ENCODE measurements around the gene IL31RA.
"Not testable (repeated sequence)": the region's sequence is repeated elsewhere in the genome, so short reads cannot be mapped to it uniquely, and the experiment has no call there.

Gene IL31RA

DNA sequence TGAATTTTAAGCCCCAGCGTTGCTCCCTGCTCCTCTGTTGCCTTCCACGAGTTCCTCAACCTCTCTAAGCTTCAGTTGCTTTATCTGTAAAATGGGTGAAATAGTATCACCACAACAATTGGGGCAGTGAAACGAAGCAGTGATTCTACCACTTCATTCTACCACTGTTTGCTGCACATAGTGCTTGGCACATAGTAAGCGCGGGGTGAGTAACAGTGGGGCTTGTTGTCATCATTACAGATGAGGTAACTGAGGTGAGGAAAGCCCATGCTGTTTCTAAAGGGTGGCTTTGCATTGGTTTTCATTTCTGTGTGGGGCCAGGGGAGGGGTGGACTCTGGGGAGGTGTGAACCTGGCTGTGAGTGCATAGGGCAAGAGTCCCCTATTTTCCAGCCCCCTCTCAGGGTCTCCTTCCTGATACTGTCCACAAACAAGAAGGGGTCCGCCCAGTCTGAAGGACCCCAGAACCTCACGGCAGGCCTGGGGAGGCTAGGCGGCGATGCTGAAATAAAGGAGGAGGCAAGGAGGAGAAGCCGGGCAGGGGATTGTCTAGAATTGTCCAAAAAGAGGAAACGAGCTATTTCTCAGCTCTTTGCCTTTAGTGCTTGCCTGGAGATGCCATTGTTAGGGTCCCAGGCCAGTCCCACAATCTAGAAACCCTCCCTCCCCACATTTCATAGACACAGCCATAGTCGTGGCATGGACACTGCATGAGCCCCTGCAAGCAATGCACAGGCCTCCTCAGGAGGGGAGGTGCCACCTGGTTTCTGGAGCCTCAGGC, 78.1 kb downstream of the IL31RA start:
- H3K27ac ChIP-seq (ENCODE audit: low read length): no peak overlapping the region
- no peaks in the 10 kb centered on the region for H3K4me1 ChIP-seq (ENCODE audit: control insufficient read depth, low read depth, low read length)
- no peak overlapping the region for H3K9ac ChIP-seq (ENCODE audit: low read length)
- no peaks in the 10 kb centered on the region for H3K27me3 ChIP-seq (ENCODE audit: control insufficient read depth, insufficient read depth, low read length)
- no peaks in the 10 kb centered on the region for H3K36me3 ChIP-seq (ENCODE audit: control insufficient read depth, low read depth, low read length)
- no peaks in the 10 kb centered on the region for H3K9me3 ChIP-seq (ENCODE audit: control insufficient read depth, low read depth, low read length)
- H3K4me3 ChIP-seq (ENCODE audit: low read length): no peak overlapping the region

GRCh38 chr5:55932700-55933099, 81.5 kb downstream of the IL31RA start:
- H3K9me3 ChIP-seq (ENCODE audit: control insufficient read depth, low read depth, low read length): no peaks in the 10 kb centered on the region
- no peaks in the 10 kb centered on the region for H3K4me1 ChIP-seq (ENCODE audit: control insufficient read depth, low read depth, low read length)
- H3K27ac ChIP-seq (ENCODE audit: low read length): no peak overlapping the region
- no peak overlapping the region for H3K4me3 ChIP-seq (ENCODE audit: low read length)
- no peaks in the 10 kb centered on the region for H3K36me3 ChIP-seq (ENCODE audit: control insufficient read depth, low read depth, low read length)
- H3K9ac ChIP-seq (ENCODE audit: low read length): no peak overlapping the region
- H3K27me3 ChIP-seq (ENCODE audit: control insufficient read depth, insufficient read depth, low read length): no peaks in the 10 kb centered on the region

DNA sequence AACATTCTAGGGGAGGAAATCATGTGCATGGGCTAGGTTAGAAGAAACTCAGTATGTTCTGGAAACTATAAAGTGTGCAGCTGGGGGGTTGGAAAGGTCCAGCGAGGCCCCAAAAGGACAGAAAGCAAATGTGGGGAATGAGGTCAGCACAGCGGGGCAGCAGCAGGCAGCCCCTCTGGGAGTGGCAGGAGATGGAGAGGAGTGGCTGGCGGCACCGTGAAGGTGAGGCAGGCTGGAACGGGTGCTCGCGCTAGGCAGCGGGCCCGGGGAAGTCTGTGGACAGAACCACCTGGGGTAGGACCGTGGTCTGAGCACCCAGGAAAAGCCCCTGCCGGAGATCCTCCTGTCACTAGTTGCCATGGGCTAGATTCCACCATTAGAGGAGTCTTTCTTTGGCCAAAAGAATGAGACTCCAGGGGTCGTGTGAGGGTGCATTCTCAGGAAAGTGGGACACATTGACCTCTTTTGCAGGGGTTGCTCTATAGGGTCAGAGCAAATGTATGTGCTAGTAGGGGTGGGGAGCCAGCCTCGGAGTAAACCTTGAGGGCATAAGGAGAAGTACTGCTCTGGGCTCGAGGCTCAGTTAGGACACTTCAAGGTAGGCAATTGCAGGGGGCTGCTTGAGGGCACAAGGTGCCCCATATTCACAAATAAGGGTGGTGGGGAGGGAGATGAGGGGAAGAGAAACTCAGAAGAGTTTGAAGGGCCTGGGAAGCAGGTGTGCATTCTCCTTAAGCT, 82.4 kb downstream of the IL31RA start:
- Histone ChIP-seq H3K9ac (ENCODE audit: low read length) (no peak overlapping the region), H3K27ac (ENCODE audit: low read length) (no peak overlapping the region), H3K27me3 (ENCODE audit: control insufficient read depth, insufficient read depth, low read length) (no peaks in the 10 kb centered on the region), H3K4me1 (ENCODE audit: control insufficient read depth, low read depth, low read length) (no peaks in the 10 kb centered on the region), H3K9me3 (ENCODE audit: control insufficient read depth, low read depth, low read length) (no peaks in the 10 kb centered on the region), H3K36me3 (ENCODE audit: control insufficient read depth, low read depth, low read length) (no peaks in the 10 kb centered on the region), H3K4me3 (ENCODE audit: low read length) (no peak overlapping the region)

GRCh38 chr5:55934115-55934613, 83.0 kb downstream of the IL31RA start:
- no peak overlapping the region for H3K27ac ChIP-seq (ENCODE audit: low read length)
- H3K4me3 ChIP-seq (ENCODE audit: low read length): no peak overlapping the region

GRCh38 chr5:55934720-55935119, 83.6 kb downstream of the IL31RA start:
- no peaks in the 10 kb centered on the region for H3K4me1 ChIP-seq (ENCODE audit: control insufficient read depth, low read depth, low read length)
- no peaks in the 10 kb centered on the region for H3K9me3 ChIP-seq (ENCODE audit: control insufficient read depth, low read depth, low read length)
- no peaks in the 10 kb centered on the region for H3K27me3 ChIP-seq (ENCODE audit: control insufficient read depth, insufficient read depth, low read length)
- no peak overlapping the region for H3K27ac ChIP-seq (ENCODE audit: low read length)
- H3K4me3 ChIP-seq (ENCODE audit: low read length): no peak overlapping the region
- H3K9ac ChIP-seq (ENCODE audit: low read length): no peak overlapping the region
- H3K36me3 ChIP-seq (ENCODE audit: control insufficient read depth, low read depth, low read length): no peaks in the 10 kb centered on the region

More at GRCh38 chr5:55934115-55934613, 83.0 kb downstream of the IL31RA start:
- Histone ChIP-seq H3K9me3 (ENCODE audit: control insufficient read depth, low read depth, low read length) (no peaks in the 10 kb centered on the region), H3K9ac (ENCODE audit: low read length) (no peak overlapping the region), H3K4me1 (ENCODE audit: control insufficient read depth, low read depth, low read length) (no peaks in the 10 kb centered on the region), H3K36me3 (ENCODE audit: control insufficient read depth, low read depth, low read length) (no peaks in the 10 kb centered on the region), H3K27me3 (ENCODE audit: control insufficient read depth, insufficient read depth, low read length) (no peaks in the 10 kb centered on the region)

DNA sequence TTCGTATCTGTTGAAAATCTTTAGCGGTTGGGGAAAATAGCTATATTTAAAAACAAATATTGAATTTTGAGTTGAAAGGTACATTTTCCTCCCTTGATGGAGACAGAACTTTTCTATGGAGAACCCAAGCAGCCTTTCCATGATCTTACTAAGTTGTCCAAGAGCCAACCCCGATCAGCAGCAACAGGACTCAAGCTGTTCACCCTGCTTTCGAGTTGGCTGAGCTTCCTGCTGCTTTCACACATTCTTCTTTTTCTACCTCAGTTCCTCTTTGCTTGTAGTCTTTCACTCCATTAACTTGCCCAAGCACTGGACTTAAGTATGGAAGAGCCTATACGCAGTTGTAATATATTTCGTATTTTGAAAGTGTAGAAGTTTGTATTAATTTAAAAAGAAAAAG, 84.2 kb downstream of the IL31RA start:
- Histone ChIP-seq H3K4me3 (ENCODE audit: low read length) (no peak overlapping the region), H3K27ac (ENCODE audit: low read length) (no peak overlapping the region), H3K4me1 (ENCODE audit: control insufficient read depth, low read depth, low read length) (no peaks in the 10 kb centered on the region), H3K36me3 (ENCODE audit: control insufficient read depth, low read depth, low read length) (peaks cover 1% of the 10 kb centered on the region), H3K9ac (ENCODE audit: low read length) (no peak overlapping the region), H3K9me3 (ENCODE audit: control insufficient read depth, low read depth, low read length) (no peaks in the 10 kb centered on the region), H3K27me3 (ENCODE audit: control insufficient read depth, insufficient read depth, low read length) (no peaks in the 10 kb centered on the region)

DNA sequence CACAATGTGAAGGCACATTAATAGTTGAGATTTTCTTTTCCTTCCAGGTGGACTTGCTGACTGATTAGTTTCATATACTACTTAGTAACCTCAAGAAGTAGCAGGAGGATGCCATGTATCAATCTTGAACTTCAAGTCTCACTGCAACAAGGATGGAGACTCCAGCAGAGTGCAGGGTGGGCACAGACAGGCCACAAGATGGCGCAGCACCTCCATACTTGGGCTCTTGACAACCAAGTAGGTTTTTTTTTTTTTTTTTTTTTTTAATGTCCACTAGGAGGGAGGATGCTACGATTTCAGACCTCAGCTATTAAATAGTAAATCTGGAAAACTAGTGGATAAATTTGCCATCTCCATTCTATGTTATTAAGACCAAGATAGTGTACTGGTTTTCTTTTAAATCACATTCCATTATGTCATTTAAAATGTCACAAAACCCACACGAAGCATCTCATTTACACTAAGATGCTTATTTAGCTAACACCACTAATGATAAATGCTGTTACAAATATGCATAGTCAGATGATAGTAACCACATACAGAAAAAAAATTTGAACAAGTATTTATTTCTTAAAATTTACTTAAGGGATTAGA, 85.0 kb downstream of the IL31RA start:
- H3K9me3 ChIP-seq (ENCODE audit: control insufficient read depth, low read depth, low read length): no peaks in the 10 kb centered on the region
- H3K4me1 ChIP-seq (ENCODE audit: control insufficient read depth, low read depth, low read length): no peaks in the 10 kb centered on the region
- no peak overlapping the region for H3K9ac ChIP-seq (ENCODE audit: low read length)
- no peak overlapping the region for H3K27ac ChIP-seq (ENCODE audit: low read length)
- H3K36me3 ChIP-seq (ENCODE audit: control insufficient read depth, low read depth, low read length): peaks cover 9% of the 10 kb centered on the region
- H3K27me3 ChIP-seq (ENCODE audit: control insufficient read depth, insufficient read depth, low read length): no peaks in the 10 kb centered on the region
- H3K4me3 ChIP-seq (ENCODE audit: low read length): no peak overlapping the region

DNA sequence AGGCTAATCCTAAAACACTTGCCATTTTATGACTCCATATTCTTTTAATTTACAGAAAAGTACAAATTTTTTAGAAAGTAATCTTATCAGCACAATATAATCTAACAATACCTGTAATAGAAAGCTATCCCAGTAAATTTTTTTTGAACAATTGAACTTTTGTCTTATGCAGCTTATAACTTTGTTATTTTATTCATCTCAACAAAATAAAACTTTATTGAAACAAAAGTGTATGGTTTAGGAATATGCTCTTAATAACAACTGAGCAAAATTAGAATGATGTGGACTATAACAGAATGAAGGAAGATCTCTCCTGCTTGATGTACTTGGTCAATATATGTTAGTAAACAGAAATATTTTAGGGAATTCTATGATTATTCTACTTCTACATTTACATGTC, 86.4 kb downstream of the IL31RA start:
- H3K27ac ChIP-seq (ENCODE audit: low read length); H3K4me3 ChIP-seq (ENCODE audit: low read length); H3K9me3 ChIP-seq (ENCODE audit: control insufficient read depth, low read depth, low read length); H3K9ac ChIP-seq (ENCODE audit: low read length); H3K4me1 ChIP-seq (ENCODE audit: control insufficient read depth, low read depth, low read length); H3K27me3 ChIP-seq (ENCODE audit: control insufficient read depth, insufficient read depth, low read length): not testable (repeated sequence)
- peaks cover 15% of the 10 kb centered on the region for H3K36me3 ChIP-seq (ENCODE audit: control insufficient read depth, low read depth, low read length)

- not testable (repeated sequence) for H3K27ac ChIP-seq (ENCODE audit: low read length); H3K4me3 ChIP-seq (ENCODE audit: low read length); H3K4me1 ChIP-seq (ENCODE audit: control insufficient read depth, low read depth, low read length); H3K27me3 ChIP-seq (ENCODE audit: control insufficient read depth, insufficient read depth, low read length); H3K9me3 ChIP-seq (ENCODE audit: control insufficient read depth, low read depth, low read length); H3K9ac ChIP-seq (ENCODE audit: low read length)
- peaks cover 18% of the 10 kb centered on the region for H3K36me3 ChIP-seq (ENCODE audit: control insufficient read depth, low read depth, low read length)
Measured at GRCh38 chr5:55941154-55941553, 90.0 kb downstream of the IL31RA start.

DNA sequence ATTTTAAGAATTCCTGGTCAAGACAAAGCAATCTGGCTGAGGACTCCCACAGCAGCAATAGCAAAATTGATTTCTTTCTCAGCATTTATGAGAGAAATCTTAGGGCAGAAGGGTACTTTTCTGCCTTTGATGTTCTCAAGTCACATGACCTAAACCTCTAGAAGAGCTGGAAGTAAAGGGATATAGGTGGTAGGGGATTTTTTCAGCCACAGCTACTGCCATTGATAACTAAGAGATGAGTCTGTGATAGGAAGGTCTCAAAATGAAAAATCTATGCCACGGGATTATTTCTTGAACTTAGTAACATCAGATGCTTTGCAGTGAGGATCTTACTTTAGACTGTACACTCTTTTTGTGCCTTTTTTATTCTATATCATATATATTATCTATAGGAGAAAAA, 108.1 kb downstream of the IL31RA start:
- Histone ChIP-seq H3K36me3 (ENCODE audit: control insufficient read depth, low read depth, low read length) (peaks cover 19% of the 10 kb centered on the region), H3K9ac (ENCODE audit: low read length) (no peak overlapping the region)

GRCh38 chr5:55960779-55961178, 109.6 kb downstream of the IL31RA start:
- Histone ChIP-seq H3K4me3 (ENCODE audit: low read length) (no peak overlapping the region), H3K9me3 (ENCODE audit: control insufficient read depth, low read depth, low read length) (no peaks in the 10 kb centered on the region), H3K9ac (ENCODE audit: low read length) (no peak overlapping the region), H3K4me1 (ENCODE audit: control insufficient read depth, low read depth, low read length) (no peaks in the 10 kb centered on the region), H3K36me3 (ENCODE audit: control insufficient read depth, low read depth, low read length) (peaks cover 6% of the 10 kb centered on the region), H3K27me3 (ENCODE audit: control insufficient read depth, insufficient read depth, low read length) (no peaks in the 10 kb centered on the region), H3K27ac (ENCODE audit: low read length) (no peak overlapping the region)

More for the DNA sequence above, 108.1 kb downstream of the IL31RA start:
- Histone ChIP-seq H3K9me3 (ENCODE audit: control insufficient read depth, low read depth, low read length) (no peaks in the 10 kb centered on the region), H3K4me3 (ENCODE audit: low read length) (no peak overlapping the region), H3K27me3 (ENCODE audit: control insufficient read depth, insufficient read depth, low read length) (no peaks in the 10 kb centered on the region), H3K27ac (ENCODE audit: low read length) (no peak overlapping the region), H3K4me1 (ENCODE audit: control insufficient read depth, low read depth, low read length) (no peaks in the 10 kb centered on the region)

All from iPS-18a (cell line).